Hepatocyte (in vitro differentiated cells): ENCODE measurements around the gene RNF19B.

Experiments used
- CTCF ChIP-seq: fragments of 200-600 bp; sonication (generic); IDR thresholded peaks from 2 replicates; pipeline ENCODE4 v1.5.1; 2016; ENCODE audit warnings: antibody characterized with exemption, mild to moderate bottlenecking; ENCODE audit not compliant: poor library complexity
- EZH2 ChIP-seq: fragments of 200-600 bp; sonication (generic); IDR thresholded peaks from 2 replicates; pipeline ENCODE4 v1.6.1; 2016; ENCODE audit warnings: antibody characterized with exemption, mild to moderate bottlenecking, borderline replicate concordance
- EZH2phosphoT487 ChIP-seq: fragments of 200-600 bp; sonication (generic); IDR thresholded peaks from one replicate; pipeline ENCODE4 v1.6.1; 2018; ENCODE audit warnings: antibody characterized with exemption, mild to moderate bottlenecking, low read depth, moderate library complexity; ENCODE audit not compliant: unreplicated experiment, severe bottlenecking

GRCh38 chr1:32991386-32991785 is 26.8 kb upstream of the RNF19B start:
- TF ChIP-seq CTCF = no peak
- no peak for TF ChIP-seq EZH2phosphoT487
- no peak for TF ChIP-seq EZH2
